AG04450 (cell line): ENCODE measurements around the gene EFNA5. TPM values are rescaled to one million over a fixed set of nuclear protein-coding genes. Genes with fewer than 3 reads are reported as not detected.
"Not testable (repeated sequence)": the region's sequence is repeated elsewhere in the genome, so short reads cannot be mapped to it uniquely, and the experiment has no call there.

Experiments
- CTCF ChIA-PET: fragments of 300-600, 350-600 bp; formaldehyde crosslinking; extraction: SDS; loops from one replicate; lab custom pipeline; 2022; ENCODE audit warnings: antibody characterized with exemption, inconsistent platforms; lab: Charles Lee
- POLR2A ChIA-PET: fragments of 350-600 bp; formaldehyde crosslinking; extraction: SDS; loops from one replicate; lab custom pipeline; 2021; ENCODE audit warnings: antibody characterized with exemption, inconsistent platforms; lab: Yijun Ruan, JAX
- DNase-seq: peaks from one replicate; pipeline ENCODE4 v3.0.0-alpha.2; 2011; ENCODE audit warnings: low read depth, low spot score
- H3K27ac ChIP-seq: one replicate; pipeline ENCODE4 v1.5.1; 2012; ENCODE audit warnings: low read depth, low read length, control low read depth
- H3K27me3 ChIP-seq: one replicate; pipeline ENCODE4 v1.6.0; 2012; ENCODE audit warnings: low read length; ENCODE audit not compliant: control insufficient read depth, insufficient read depth
- H3K4me3 ChIP-seq: 2 replicates; pipeline ENCODE4 v1.5.1; 2011; ENCODE audit warnings: mild to moderate bottlenecking, low read depth, low read length, control low read depth
- H3K9me3 ChIP-seq: 2 replicates; pipeline ENCODE4 v1.5.1; 2012; ENCODE audit warnings: low read length; ENCODE audit not compliant: control insufficient read depth, insufficient read depth
- polyA plus RNA-seq: library from polyadenylated mRNA; depleted of rRNA; stranded (reverse); fragments of >200 nt; gene quantifications from 2 replicates; pipeline ENCODE4 v1.2.3, GENCODE V29; 2011
- TF ChIP-seq, protein P1 (sequence below): IDR thresholded peaks from 2 replicates; pipeline ENCODE4 v1.5.1; 2011; ENCODE audit warnings: low read depth, low read length, control low read depth, inconsistent platforms

Gene EFNA5
- polyA plus RNA-seq, 1 experiment, result 3.0 TPM

DNA sequence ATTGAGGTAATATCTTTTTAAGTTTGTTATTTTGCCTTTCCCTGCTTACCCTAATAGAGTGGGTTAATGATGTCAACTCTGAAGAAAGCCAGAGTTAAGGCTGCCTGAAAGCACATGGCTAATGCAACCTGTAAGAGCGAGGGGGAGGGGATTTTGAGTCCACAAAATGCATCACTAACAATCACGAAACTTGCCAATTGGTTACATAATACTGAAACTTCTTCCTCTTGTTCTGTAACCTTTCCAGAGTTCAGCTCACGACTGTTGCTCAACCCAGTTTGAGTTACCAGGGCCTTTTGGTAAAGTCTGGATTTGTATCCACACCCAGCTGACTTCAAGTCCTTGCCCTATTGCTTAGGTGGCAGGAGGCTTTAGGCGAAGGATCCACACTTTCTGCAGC lies 308.8 kb downstream of the EFNA5 start:
- ChIA-PET CTCF (no interaction called here), POLR2A (no interaction called here)
- H3K27me3 ChIP-seq, result no peaks in the 10 kb centered on the region
- no peaks in the 10 kb centered on the region for H3K9me3 ChIP-seq
- no peak overlapping the region for H3K27ac ChIP-seq
- TF ChIP-seq, protein P1, sequence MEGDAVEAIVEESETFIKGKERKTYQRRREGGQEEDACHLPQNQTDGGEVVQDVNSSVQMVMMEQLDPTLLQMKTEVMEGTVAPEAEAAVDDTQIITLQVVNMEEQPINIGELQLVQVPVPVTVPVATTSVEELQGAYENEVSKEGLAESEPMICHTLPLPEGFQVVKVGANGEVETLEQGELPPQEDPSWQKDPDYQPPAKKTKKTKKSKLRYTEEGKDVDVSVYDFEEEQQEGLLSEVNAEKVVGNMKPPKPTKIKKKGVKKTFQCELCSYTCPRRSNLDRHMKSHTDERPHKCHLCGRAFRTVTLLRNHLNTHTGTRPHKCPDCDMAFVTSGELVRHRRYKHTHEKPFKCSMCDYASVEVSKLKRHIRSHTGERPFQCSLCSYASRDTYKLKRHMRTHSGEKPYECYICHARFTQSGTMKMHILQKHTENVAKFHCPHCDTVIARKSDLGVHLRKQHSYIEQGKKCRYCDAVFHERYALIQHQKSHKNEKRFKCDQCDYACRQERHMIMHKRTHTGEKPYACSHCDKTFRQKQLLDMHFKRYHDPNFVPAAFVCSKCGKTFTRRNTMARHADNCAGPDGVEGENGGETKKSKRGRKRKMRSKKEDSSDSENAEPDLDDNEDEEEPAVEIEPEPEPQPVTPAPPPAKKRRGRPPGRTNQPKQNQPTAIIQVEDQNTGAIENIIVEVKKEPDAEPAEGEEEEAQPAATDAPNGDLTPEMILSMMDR, result no peak
- peak; percentile 20 for DNase-seq
- H3K4me3 ChIP-seq, result no peak overlapping the region

DNA sequence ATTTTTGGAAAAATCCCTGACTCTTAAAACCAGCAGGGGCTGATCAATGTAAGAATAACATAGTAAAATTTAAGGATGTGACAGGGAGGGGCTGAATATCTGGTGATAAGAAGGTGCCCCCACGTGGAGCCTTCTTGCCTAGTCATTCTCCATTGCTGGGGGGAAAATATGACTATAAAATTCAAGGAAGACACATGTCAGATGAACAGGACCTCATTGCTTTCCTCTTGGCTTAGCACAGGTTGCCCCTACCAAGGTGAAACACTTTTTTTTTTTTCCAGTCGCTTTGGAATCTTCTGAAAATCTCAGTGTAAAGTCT lies 310.9 kb downstream of the EFNA5 start:
- POLR2A ChIA-PET, result no interaction called here
- H3K27me3 ChIP-seq, result no peaks in the 10 kb centered on the region
- H3K9me3 ChIP-seq, result no peaks in the 10 kb centered on the region
- DNase-seq, result no peak
- CTCF ChIA-PET, result interaction anchor here (0.6 to 2.6 kb wide), 5 partner anchors 14 to 1091 kb away, joined by 3 to 15 read pairs (median 3); no protein-coding TSS in a partner anchor
- no peak overlapping the region for H3K27ac ChIP-seq
- H3K4me3 ChIP-seq, result no peak overlapping the region
- TF ChIP-seq, protein P1, result no peak

DNA sequence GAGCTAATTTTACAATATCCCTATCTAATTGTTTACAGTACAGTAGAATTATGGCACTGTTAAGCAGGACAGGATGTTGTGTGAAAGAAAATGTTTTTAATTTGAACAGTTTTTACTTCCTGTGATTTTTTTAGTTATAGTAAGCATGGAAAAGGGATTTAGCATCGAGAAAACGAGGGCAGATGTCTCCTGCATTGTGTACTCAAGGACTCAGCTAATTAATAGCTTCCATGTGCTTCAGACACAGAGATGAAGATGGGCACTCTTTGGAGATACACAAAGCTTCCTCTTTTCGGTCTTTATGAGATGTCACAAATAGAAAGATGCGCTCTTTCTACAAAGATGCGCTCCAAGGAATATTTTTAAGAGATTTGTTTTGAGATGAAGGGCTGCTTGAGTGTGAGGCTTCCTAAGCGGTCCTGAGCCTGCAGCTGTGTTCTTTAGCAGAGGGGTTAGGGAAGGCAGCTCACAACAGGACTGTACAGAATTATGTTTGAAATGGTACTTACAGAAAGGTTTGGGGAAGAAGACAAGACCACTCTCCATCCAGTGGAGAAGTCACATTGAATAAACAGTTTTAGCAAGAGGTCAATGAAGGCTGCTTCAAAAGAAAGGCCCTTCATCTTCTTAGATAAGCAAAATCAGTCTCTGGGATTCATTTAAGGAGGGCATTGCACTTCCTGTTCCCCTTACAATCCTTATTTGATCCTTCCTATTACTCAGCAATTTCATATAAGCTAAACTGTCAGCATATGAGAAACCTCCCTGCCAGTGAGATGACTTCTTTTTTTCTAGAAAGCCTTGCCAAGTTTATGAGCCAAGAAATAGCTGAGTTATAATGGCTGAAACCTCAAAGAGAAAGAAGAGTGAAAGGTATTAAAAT lies 311.5 kb downstream of the EFNA5 start:
- H3K9me3 ChIP-seq, result no peaks in the 10 kb centered on the region
- H3K27ac ChIP-seq, result no peak overlapping the region
- ChIA-PET CTCF (interaction anchor here (1.0 to 2.6 kb wide), 4 partner anchors 100 to 1091 kb away, joined by 3 to 15 read pairs (median 3); no protein-coding TSS in a partner anchor), POLR2A (no interaction called here)
- no peak overlapping the region for H3K4me3 ChIP-seq
- TF ChIP-seq, protein P1, result no peak
- no peak for DNase-seq
- H3K27me3 ChIP-seq, result no peaks in the 10 kb centered on the region

DNA sequence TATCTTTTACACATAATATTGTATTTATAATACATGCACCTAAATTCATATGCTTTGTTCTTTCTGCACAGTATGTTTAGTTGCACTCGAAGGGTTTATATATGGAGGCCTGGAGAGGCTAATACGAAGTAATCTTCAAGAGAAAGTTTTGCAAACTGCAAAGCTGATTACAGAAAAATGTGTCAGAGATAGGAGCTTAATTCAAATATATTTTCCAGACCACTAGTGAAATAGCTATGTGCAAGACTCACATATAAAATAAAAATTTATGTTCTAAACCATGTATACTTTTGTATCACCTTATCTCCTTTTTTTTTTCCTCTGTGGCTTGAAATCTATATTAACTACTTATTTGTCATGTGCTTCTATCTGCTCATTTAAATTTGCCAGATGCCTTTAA lies 313.8 kb downstream of the EFNA5 start:
- DNase-seq, result no peak
- H3K27me3 ChIP-seq, result no peaks in the 10 kb centered on the region
- CTCF ChIA-PET, result no interaction called here
- no peaks in the 10 kb centered on the region for H3K9me3 ChIP-seq
- POLR2A ChIA-PET, result no interaction called here
- H3K27ac ChIP-seq, result no peak overlapping the region
- TF ChIP-seq, protein P1, result no peak
- H3K4me3 ChIP-seq, result no peak overlapping the region

DNA sequence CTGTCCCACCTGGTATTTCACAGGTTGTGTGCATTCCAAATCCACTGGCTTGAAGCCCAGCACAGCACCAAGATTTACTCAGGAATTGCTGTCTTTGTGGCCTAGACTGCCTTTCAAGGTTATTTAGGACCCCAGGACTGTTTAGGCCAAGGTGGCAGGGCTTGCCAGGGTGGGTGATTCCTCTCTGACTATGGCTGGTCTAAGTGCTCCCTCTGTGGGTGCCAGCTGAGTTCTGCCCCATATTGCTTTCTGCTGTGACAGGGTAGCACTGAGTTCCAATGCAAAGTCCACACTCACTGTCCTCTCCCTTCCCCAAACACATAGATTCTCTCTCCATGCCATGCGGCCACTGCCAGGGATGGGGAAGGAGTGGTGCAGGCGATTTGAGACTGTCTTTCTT lies 318.2 kb downstream of the EFNA5 start:
- Histone ChIP-seq H3K9me3 (no peaks in the 10 kb centered on the region), H3K27me3 (no peaks in the 10 kb centered on the region), H3K4me3 (no peak overlapping the region), H3K27ac (no peak overlapping the region)
- DNase-seq, result no peak
- ChIA-PET POLR2A (no interaction called here), CTCF (no interaction called here)
- TF ChIP-seq, protein P1, result no peak

DNA sequence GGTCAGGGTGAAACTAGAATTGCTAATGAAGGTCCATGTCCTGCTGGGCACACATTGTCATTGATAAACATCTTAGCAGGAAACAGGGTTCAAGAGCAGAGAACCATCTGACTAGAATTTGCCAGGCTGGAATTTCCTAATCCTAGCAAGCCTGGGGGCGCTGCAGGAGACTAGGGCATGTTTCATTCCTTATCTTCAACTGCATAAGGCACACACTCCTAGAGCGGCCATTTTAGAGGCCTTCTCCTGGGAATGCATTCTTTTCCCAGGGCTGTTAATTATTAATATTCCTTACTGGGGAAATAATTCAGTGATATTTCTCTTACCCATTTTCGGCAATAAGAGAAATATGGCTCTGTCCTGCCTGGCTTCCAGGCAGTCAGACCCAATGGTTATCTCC lies 324.2 kb downstream of the EFNA5 start:
- CTCF ChIA-PET, H3K27ac ChIP-seq, H3K27me3 ChIP-seq, H3K4me3 ChIP-seq, DNase-seq, POLR2A ChIA-PET, H3K9me3 ChIP-seq: not testable (repeated sequence)
